IMR-90 (cell line): ENCODE data around the gene CEACAM16. TPM values are rescaled to one million over a fixed set of nuclear protein-coding genes. Genes with fewer than 3 reads are reported as not detected.

ENCODE experiments used
- ATAC-seq: fragments of 200-7000 bp; cut with Tn5 transposase; 2 replicates; pipeline ENCODE4 v1.9.1; 2020; ENCODE audit warnings: low read depth, mild to moderate bottlenecking, moderate library complexity
- Bru-seq: library from RNA; stranded (reverse); fragments of 400-500 nt; gene quantifications from one replicate; lab custom pipeline; 2021; lab: Mats Ljungman, UMichigan
- BruChase-seq, 2 experiments: library from RNA; stranded (reverse); fragments of 400-500 nt; gene quantifications; one replicate each; lab custom pipeline; 2021; lab: Mats Ljungman, UMichigan
- BruUV-seq: library from RNA; stranded (reverse); fragments of 400-500 nt; replicated peaks from 2 replicates; lab custom pipeline; 2021; lab: Mats Ljungman, UMichigan
- CTCF ChIA-PET: fragments of 300-600 bp; formaldehyde crosslinking; extraction: SDS; loops from one replicate; lab custom pipeline; 2021; ENCODE audit warnings: antibody characterized with exemption; lab: Yijun Ruan, JAX
- POLR2A ChIA-PET: fragments of 300-600 bp; sonication (Branson Sonifier 250); formaldehyde crosslinking; loops from one replicate; lab custom pipeline; 2022; ENCODE audit warnings: antibody characterized with exemption; ENCODE audit not compliant: unreplicated experiment; lab: Charles Lee
- DNase-seq: peaks from one replicate; pipeline ENCODE4 v3.0.0; 2013
- H2AFZ ChIP-seq: replicated peaks from 2 replicates; pipeline ENCODE3; 2013; ENCODE audit warnings: low read length, mild to moderate bottlenecking; ENCODE audit not compliant: poor library complexity
- H2AK5ac ChIP-seq: 2 replicates; pipeline ENCODE4 v1.6.1; 2013; ENCODE audit warnings: low read depth, low read length, inconsistent platforms
- H2AK9ac ChIP-seq: replicated peaks from 2 replicates; pipeline ENCODE3; 2013; ENCODE audit warnings: mild to moderate bottlenecking, low read depth, low read length, moderate library complexity; ENCODE audit not compliant: poor library complexity
- H2BK120ac ChIP-seq: 2 replicates; pipeline ENCODE4 v1.6.1; 2013; ENCODE audit warnings: low read depth, low read length, inconsistent platforms
- H2BK15ac ChIP-seq: 3 replicates; pipeline ENCODE4 v1.6.1; 2013; ENCODE audit warnings: low read depth, low read length, inconsistent platforms
- H2BK20ac ChIP-seq: 2 replicates; pipeline ENCODE4 v1.6.1; 2013; ENCODE audit warnings: low read depth, mild to moderate bottlenecking, inconsistent platforms, low read length, moderate library complexity
- H2BK5ac ChIP-seq: 2 replicates; pipeline ENCODE4 v1.6.1; 2013; ENCODE audit warnings: mild to moderate bottlenecking, low read depth, low read length, inconsistent platforms; ENCODE audit not compliant: poor library complexity, severe bottlenecking
- H3K14ac ChIP-seq: replicated peaks from 2 replicates; pipeline ENCODE4 v1.6.1; 2013; ENCODE audit warnings: low read depth, low read length, inconsistent platforms
- H3K18ac ChIP-seq: 2 replicates; pipeline ENCODE4 v1.6.1; 2013; ENCODE audit warnings: low read depth, low read length, control low read depth
- H3K23ac ChIP-seq: 2 replicates; pipeline ENCODE4 v1.6.1; 2013; ENCODE audit warnings: low read depth, low read length, inconsistent platforms
- H3K27ac ChIP-seq: 2 replicates; pipeline ENCODE4 v1.5.1; 2013; ENCODE audit warnings: mild to moderate bottlenecking, control low read depth, low read length; ENCODE audit not compliant: insufficient read depth
- H3K27me3 ChIP-seq: 2 replicates; pipeline ENCODE4 v1.6.1; 2013; ENCODE audit warnings: low read length; ENCODE audit not compliant: control insufficient read depth, insufficient read depth
- H3K36me3 ChIP-seq: 2 replicates; pipeline ENCODE4 v1.6.1; 2013; ENCODE audit warnings: low read length, mixed read lengths; ENCODE audit not compliant: control insufficient read depth, insufficient read depth
- H3K4ac ChIP-seq: 2 replicates; pipeline ENCODE4 v1.6.1; 2013; ENCODE audit warnings: low read depth, low read length, inconsistent platforms
- H3K4me1 ChIP-seq: 2 replicates; pipeline ENCODE4 v1.6.1; 2013; ENCODE audit warnings: low read length, mixed read lengths; ENCODE audit not compliant: control insufficient read depth, insufficient read depth
- H3K4me2 ChIP-seq: 2 replicates; pipeline ENCODE4 v1.6.1; 2013; ENCODE audit warnings: low read depth, mild to moderate bottlenecking, control low read depth, low read length, moderate library complexity
- H3K4me3 ChIP-seq: 2 replicates; pipeline ENCODE4 v1.5.1; 2013; ENCODE audit warnings: low read depth, mild to moderate bottlenecking, control low read depth, low read length, moderate library complexity; ENCODE audit not compliant: insufficient read depth
- H3K56ac ChIP-seq: 2 replicates; pipeline ENCODE4 v1.6.1; 2013; ENCODE audit warnings: low read length, inconsistent platforms; ENCODE audit not compliant: insufficient read depth; ENCODE audit errors: extremely low read depth
- H3K79me1 ChIP-seq, 2 experiments: 2 replicates each; pipeline ENCODE4 v1.6.1; 2013; ENCODE audit warnings: low read length in 2 of 2, inconsistent platforms in 1 of 2, low read depth in 1 of 2
- H3K9ac ChIP-seq: 2 replicates; pipeline ENCODE4 v1.6.1; 2013; ENCODE audit warnings: low read depth, low read length, control low read depth
- H3K9me1 ChIP-seq: 2 replicates; pipeline ENCODE4 v1.6.1; 2013; ENCODE audit warnings: low read length, inconsistent platforms; ENCODE audit not compliant: insufficient read depth
- H3K9me3 ChIP-seq: 2 replicates; pipeline ENCODE4 v1.6.1; 2013; ENCODE audit warnings: low read length; ENCODE audit not compliant: control insufficient read depth, insufficient read depth
- H4K20me1 ChIP-seq: 2 replicates; pipeline ENCODE4 v1.6.1; 2013; ENCODE audit warnings: low read length, inconsistent platforms; ENCODE audit not compliant: insufficient read depth
- H4K5ac ChIP-seq: 2 replicates; pipeline ENCODE4 v1.6.1; 2013; ENCODE audit warnings: mild to moderate bottlenecking, low read depth, low read length, control low read depth
- H4K8ac ChIP-seq, 2 experiments: 2 replicates each; pipeline ENCODE4 v1.6.1; 2013; ENCODE audit warnings: low read depth in 2 of 2, low read length in 2 of 2, control low read depth in 1 of 2, inconsistent platforms in 1 of 2
- H4K91ac ChIP-seq: 2 replicates; pipeline ENCODE4 v1.6.1; 2013; ENCODE audit warnings: low read depth, low read length, inconsistent platforms; ENCODE audit not compliant: insufficient read depth
- CEBPB ChIP-seq: IDR thresholded peaks from 2 replicates; pipeline ENCODE4 v1.6.1; 2012; ENCODE audit warnings: low read depth, low read length, improper control_type of control experiment
- CHD1 ChIP-seq: IDR thresholded peaks from 2 replicates; pipeline ENCODE4 v1.6.1; 2012; ENCODE audit warnings: low read depth, low read length, improper control_type of control experiment
- MXI1 ChIP-seq: IDR thresholded peaks from 2 replicates; pipeline ENCODE4 v1.6.1; 2012; ENCODE audit warnings: low read depth, mild to moderate bottlenecking, low read length, moderate library complexity, borderline replicate concordance
- NFE2L2 ChIP-seq: fragments of 150-350 bp; IDR thresholded peaks from 2 replicates; pipeline ENCODE4 v1.6.1; 2016; ENCODE audit warnings: low read depth, mild to moderate bottlenecking, low read length
- POLR2A ChIP-seq: IDR thresholded peaks from 2 replicates; pipeline ENCODE4 v1.6.1; 2012; ENCODE audit warnings: mild to moderate bottlenecking, low read depth, low read length
- RAD21 ChIP-seq: IDR thresholded peaks from 2 replicates; pipeline ENCODE4 v1.6.1; 2012; ENCODE audit warnings: low read length, improper control_type of control experiment
- RCOR1 ChIP-seq: IDR thresholded peaks from 2 replicates; pipeline ENCODE4 v1.6.1; 2012; ENCODE audit warnings: mild to moderate bottlenecking, low read length, improper control_type of control experiment; ENCODE audit not compliant: insufficient replicate concordance
- RFX5 ChIP-seq: IDR thresholded peaks from 2 replicates; pipeline ENCODE4 v1.8.0; 2012; ENCODE audit warnings: low read depth, mild to moderate bottlenecking, low read length, moderate library complexity
- WGBS, 2 experiments: methylation state at CpG; one replicate each; pipeline versions ENCODE4 v1.1.5 to v1.1.7; 2013; ENCODE audit warnings: missing lambda C conversion rate in 2 of 2; ENCODE audit not compliant: insufficient read length in 1 of 2; ENCODE audit errors: extremely low coverage in 2 of 2; 5-methylcytosine and 5-hydroxymethylcytosine counted together
- dilution Hi-C: fragments of 300-500 bp; cut with HindIII; formaldehyde crosslinking; loops from one replicate; pipeline ENCODE4 v1.14.3; 2018; ENCODE audit warnings: low sequenced_read_pairs; ENCODE audit not compliant: unreplicated experiment
- in situ Hi-C: fragments of 300-500 bp; cut with MboI; formaldehyde crosslinking; loops from 3 replicates; pipeline ENCODE4 v1.14.3; 2019; ENCODE audit warnings: low sequenced_read_pairs, inconsistent platforms, mixed read lengths
- intact Hi-C: fragments of 100-400 bp; cut with micrococcal nuclease; formaldehyde crosslinking; loops from 2 replicates; pipeline ENCODE4 v1.10.0; 2022
- long read RNA-seq: library from polyadenylated mRNA; unstranded; transcript quantifications from one replicate; pipeline ENCODE4 v2.0.0, GENCODE V29; 2021; ENCODE audit not compliant: unreplicated experiment
- polyA plus RNA-seq, 3 experiments: library from polyadenylated mRNA; depleted of rRNA; stranded (reverse); fragments of >200 nt; gene quantifications; 2 replicates each; pipeline ENCODE4 v1.2.3, GENCODE V29; 2012; ENCODE audit warnings: low replicate concordance in 1 of 3
- total RNA-seq: library from RNA; depleted of rRNA; stranded (reverse); fragments of >200 nt; gene quantifications from 2 replicates; pipeline ENCODE4 v1.2.3, GENCODE V29; 2012; rRNA removed
- TF ChIP-seq, protein P1 (sequence below): conservative IDR thresholded peaks from 2 replicates; pipeline ENCODE4 v1.5.1; 2012; ENCODE audit warnings: mild to moderate bottlenecking, low read depth, low read length, improper control_type of control experiment
- TF ChIP-seq, protein P2 (sequence below): fragments of 150-350 bp; IDR thresholded peaks from 2 replicates; pipeline ENCODE4 v1.6.1; 2017; ENCODE audit warnings: mild to moderate bottlenecking, antibody characterized with exemption, low read length, low read depth
- TF ChIP-seq, protein P3 (sequence below): fragments of 150-350 bp; IDR thresholded peaks from 2 replicates; pipeline ENCODE4 v1.6.1; 2016; ENCODE audit warnings: low read depth, mild to moderate bottlenecking, low read length, moderate library complexity, borderline replicate concordance

The CEACAM16 gene, protein sequence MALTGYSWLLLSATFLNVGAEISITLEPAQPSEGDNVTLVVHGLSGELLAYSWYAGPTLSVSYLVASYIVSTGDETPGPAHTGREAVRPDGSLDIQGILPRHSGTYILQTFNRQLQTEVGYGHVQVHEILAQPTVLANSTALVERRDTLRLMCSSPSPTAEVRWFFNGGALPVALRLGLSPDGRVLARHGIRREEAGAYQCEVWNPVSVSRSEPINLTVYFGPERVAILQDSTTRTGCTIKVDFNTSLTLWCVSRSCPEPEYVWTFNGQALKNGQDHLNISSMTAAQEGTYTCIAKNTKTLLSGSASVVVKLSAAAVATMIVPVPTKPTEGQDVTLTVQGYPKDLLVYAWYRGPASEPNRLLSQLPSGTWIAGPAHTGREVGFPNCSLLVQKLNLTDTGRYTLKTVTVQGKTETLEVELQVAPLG
- total RNA-seq (not detected in 2 replicates), polyA plus RNA-seq (2012; rRNA removed) (not detected in 2 replicates), Bru-seq, nascent RNA (percentile 7 among the genes with signal in this experiment), BruChase-seq, experiment 1, labeled RNA remaining after a 6-hour chase (percentile 25 among the genes with signal in this experiment), BruChase-seq, experiment 2, labeled RNA remaining after a 2-hour chase (percentile 13 among the genes with signal in this experiment)
- not detected in 2 replicates for polyA plus RNA-seq (2012; cell fraction: cytosol; rRNA removed)
- not detected in 2 replicates for polyA plus RNA-seq (2012; cell fraction: nucleus; rRNA removed; ENCODE audit: low replicate concordance)
- long read RNA-seq = 0 reads

DNA sequence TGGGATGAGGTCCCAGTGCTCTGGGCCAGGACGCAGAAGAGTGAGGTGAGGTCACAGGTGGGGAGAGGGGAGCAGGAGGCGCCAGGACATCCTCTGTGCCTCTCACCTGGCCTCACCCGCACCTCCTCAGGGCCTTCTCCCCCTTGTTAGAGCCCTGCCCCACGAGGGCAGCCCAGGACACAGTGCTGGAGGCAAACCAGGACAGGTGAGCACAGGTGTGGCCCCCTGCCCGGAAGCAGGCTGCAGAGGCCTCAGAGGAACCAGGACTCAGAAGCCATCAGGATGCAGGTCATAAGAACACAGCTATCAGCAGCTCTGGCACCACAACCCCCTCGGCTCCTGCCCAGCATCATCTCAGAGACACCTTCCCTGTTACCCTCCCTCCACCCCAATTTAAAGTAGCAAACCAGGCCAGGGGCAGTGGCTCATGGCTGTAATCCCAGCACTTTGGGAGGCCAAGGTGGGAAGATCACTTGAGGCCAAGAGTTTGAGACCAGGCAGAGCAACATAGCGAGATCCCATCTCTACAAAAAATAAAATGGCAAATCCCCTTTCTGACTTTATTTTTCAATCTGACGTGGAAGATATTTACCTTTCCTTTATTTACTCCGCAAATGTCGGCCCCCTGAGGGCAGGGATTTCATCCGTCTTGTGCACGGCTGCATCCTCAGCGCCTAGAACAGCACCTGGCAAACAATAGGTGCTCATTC is at the start of gene CEACAM16:
Gene CEACAM16, plus strand, starts transcription at position 660 of the 710 bp plus-strand sequence. CDS start 2,306 bp downstream, outside the sequence.
- Histone ChIP-seq H2BK15ac (no peak within 1 kb of the TSS), H3K27ac (no peak within 1 kb of the TSS), H3K4me1 (no peaks in the 10 kb centered on the region), H3K18ac (no peak within 1 kb of the TSS), H3K9me3 (no peaks in the 10 kb centered on the region), H4K20me1 (no peaks in the 10 kb centered on the region), H2AK5ac (peak within 1 kb of the TSS; percentile 15; the same call in 1 of the 2 replicates), H2BK5ac (no peak within 1 kb of the TSS), H3K4ac (no peak within 1 kb of the TSS), H2AFZ (peak within 1 kb of the TSS; percentile 43), H2BK120ac (no peak within 1 kb of the TSS), H2BK20ac (no peak within 1 kb of the TSS), H4K5ac (no peak within 1 kb of the TSS), H4K91ac (no peak within 1 kb of the TSS), H4K8ac (no peak within 1 kb of the TSS), H3K27me3 (no peaks in the 10 kb centered on the region; the same call in 1 of the 2 replicates), H3K9me1 (no peaks in the 10 kb centered on the region), H3K9ac (no peak within 1 kb of the TSS), H2AK9ac (no peak within 1 kb of the TSS), H3K23ac (no peak within 1 kb of the TSS), H3K56ac (no peak within 1 kb of the TSS), H3K79me1 (no peaks in the 10 kb centered on the region), H3K4me2 (no peak within 1 kb of the TSS), H3K36me3 (no peaks in the 10 kb centered on the region), H3K4me3 (no peak within 1 kb of the TSS), H3K14ac (no peak within 1 kb of the TSS)
- intact Hi-C loops (no loop called here), dilution Hi-C loops (no loop called here), in situ Hi-C loops (no loop called here)
- ATAC-seq = no peak
- 71% methylated on average over 3 of the region's 13 CpGs; no CpG with 5 or more reads in 1 of the 2 experiments for WGBS, 2 experiments
- POLR2A ChIA-PET = no interaction called here
- no peak for DNase-seq
- BruUV-seq = no TSS peak
- CTCF ChIA-PET = no interaction called here
- TF ChIP-seq, protein P1, sequence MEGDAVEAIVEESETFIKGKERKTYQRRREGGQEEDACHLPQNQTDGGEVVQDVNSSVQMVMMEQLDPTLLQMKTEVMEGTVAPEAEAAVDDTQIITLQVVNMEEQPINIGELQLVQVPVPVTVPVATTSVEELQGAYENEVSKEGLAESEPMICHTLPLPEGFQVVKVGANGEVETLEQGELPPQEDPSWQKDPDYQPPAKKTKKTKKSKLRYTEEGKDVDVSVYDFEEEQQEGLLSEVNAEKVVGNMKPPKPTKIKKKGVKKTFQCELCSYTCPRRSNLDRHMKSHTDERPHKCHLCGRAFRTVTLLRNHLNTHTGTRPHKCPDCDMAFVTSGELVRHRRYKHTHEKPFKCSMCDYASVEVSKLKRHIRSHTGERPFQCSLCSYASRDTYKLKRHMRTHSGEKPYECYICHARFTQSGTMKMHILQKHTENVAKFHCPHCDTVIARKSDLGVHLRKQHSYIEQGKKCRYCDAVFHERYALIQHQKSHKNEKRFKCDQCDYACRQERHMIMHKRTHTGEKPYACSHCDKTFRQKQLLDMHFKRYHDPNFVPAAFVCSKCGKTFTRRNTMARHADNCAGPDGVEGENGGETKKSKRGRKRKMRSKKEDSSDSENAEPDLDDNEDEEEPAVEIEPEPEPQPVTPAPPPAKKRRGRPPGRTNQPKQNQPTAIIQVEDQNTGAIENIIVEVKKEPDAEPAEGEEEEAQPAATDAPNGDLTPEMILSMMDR = no peak
- TF ChIP-seq, protein P2, sequence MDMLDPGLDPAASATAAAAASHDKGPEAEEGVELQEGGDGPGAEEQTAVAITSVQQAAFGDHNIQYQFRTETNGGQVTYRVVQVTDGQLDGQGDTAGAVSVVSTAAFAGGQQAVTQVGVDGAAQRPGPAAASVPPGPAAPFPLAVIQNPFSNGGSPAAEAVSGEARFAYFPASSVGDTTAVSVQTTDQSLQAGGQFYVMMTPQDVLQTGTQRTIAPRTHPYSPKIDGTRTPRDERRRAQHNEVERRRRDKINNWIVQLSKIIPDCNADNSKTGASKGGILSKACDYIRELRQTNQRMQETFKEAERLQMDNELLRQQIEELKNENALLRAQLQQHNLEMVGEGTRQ = no peak
- no peak for TF ChIP-seq MXI1
- TF ChIP-seq RAD21 = no peak
- TF ChIP-seq POLR2A = no peak
- no peak for TF ChIP-seq RFX5
- TF ChIP-seq, protein P3, sequence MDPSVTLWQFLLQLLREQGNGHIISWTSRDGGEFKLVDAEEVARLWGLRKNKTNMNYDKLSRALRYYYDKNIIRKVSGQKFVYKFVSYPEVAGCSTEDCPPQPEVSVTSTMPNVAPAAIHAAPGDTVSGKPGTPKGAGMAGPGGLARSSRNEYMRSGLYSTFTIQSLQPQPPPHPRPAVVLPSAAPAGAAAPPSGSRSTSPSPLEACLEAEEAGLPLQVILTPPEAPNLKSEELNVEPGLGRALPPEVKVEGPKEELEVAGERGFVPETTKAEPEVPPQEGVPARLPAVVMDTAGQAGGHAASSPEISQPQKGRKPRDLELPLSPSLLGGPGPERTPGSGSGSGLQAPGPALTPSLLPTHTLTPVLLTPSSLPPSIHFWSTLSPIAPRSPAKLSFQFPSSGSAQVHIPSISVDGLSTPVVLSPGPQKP = no peak
- no peak for TF ChIP-seq NFE2L2
- TF ChIP-seq CEBPB = no peak
- no peak for TF ChIP-seq CHD1
- no peak for TF ChIP-seq RCOR1
